Measurements from ENCODE around the gene NAA20.

The NAA20 gene

GRCh38 chr20:20076297-20077065 is 59.3 kb downstream of the NAA20 start:
- no peak for TF ChIP-seq CTCF (IDR thresholded peaks at IDR 0.05)
- DNase-seq: no peak
- H3K4me1 ChIP-seq: no peaks in the 10 kb centered on the region
- no peaks in the 10 kb centered on the region for H3K27me3 ChIP-seq
- no peaks in the 10 kb centered on the region for H3K9me3 ChIP-seq
- no peak overlapping the region for H3K27ac ChIP-seq
- H3K4me3 ChIP-seq: no peak overlapping the region
- no peaks in the 10 kb centered on the region for H3K36me3 ChIP-seq
- intact Hi-C loops (cut with DNase I; ENCODE audit: low total_unique reads): loop anchor here (10.0 kb wide), 1 partner anchor 168 kb away; no protein-coding TSS in a partner anchor

DNA sequence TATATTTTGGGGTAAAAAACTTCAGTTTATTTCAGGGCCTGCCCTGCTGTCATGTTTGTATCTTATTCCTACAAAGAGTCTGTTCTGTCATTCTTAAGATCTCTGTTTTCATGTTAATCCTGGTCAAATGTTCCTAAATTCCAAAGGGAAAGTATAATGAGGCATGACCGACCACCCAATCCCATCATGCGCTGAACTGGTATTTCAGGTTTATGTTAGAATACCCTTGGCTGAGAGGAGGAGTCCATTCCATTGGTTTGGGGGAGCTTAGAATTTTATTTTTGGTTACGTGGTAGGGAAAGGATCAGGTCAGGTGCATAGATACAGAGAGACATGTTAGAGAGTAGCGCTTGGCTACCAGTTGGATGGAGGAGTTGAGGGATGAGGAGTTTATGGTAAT is 60.9 kb downstream of the NAA20 start:
- H3K36me3 ChIP-seq: no peaks in the 10 kb centered on the region
- no peak overlapping the region for H3K4me3 ChIP-seq
- no peaks in the 10 kb centered on the region for H3K4me1 ChIP-seq
- no peak overlapping the region for H3K27ac ChIP-seq
- intact Hi-C loops (cut with DNase I; ENCODE audit: low total_unique reads): loop anchor here (10.0 kb wide), 1 partner anchor 167 kb away; no protein-coding TSS in a partner anchor
- H3K9me3 ChIP-seq: no peaks in the 10 kb centered on the region
- TF ChIP-seq CTCF (IDR thresholded peaks at IDR 0.05): no peak
- H3K27me3 ChIP-seq: no peaks in the 10 kb centered on the region
- DNase-seq: no peak

DNA sequence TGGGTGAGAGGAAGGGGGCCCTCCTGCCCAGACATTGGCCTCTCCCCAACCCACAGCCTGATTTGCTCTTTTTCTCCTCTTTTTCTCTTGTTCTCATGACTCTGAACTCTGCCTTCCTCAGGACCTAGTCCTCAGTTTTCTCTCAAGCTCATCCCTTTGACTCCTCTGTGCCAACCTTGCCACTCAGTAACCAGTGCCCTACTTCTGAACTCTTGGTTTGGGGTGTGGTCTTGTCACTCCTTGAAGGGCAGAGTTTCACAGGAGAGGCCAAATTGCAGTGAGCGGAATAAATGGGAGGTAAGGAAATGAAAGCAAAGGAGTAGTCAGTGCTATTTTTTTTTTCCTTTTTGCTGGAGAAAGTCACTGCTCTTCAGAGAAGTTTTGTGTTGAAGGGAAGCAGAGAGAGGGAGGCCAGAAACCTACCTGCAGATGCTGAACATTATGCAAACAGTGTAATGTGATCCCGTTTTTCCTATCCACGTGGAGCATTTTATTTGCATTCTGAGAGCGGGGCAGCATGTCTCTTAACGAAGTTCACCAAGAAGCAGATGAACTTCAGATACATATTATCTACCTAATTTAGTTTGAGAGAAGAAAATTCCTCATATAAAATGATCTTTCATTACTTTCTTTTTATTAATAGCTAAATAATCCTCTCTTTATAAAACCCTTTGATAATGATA is 62.1 kb downstream of the NAA20 start:
- no peaks in the 10 kb centered on the region for H3K36me3 ChIP-seq
- intact Hi-C loops (cut with DNase I; ENCODE audit: low total_unique reads): loop anchor here (10.0 kb wide), 1 partner anchor 166 kb away; no protein-coding TSS in a partner anchor
- DNase-seq: no peak
- no peak for TF ChIP-seq CTCF (IDR thresholded peaks at IDR 0.05)
- H3K4me3 ChIP-seq: no peak overlapping the region
- H3K27ac ChIP-seq: no peak overlapping the region
- H3K27me3 ChIP-seq: no peaks in the 10 kb centered on the region
- H3K9me3 ChIP-seq: no peaks in the 10 kb centered on the region
- H3K4me1 ChIP-seq: peaks cover 0 to 5% (median 4%) of the 10 kb centered on the region in 4 donors

Measured in tibial artery (tissue), 4 donors.